Glutamatergic neuron (in vitro differentiated cells): Measurements from ENCODE around the gene NCK2. TPM values are rescaled to one million over a fixed set of nuclear protein-coding genes. Genes with fewer than 3 reads are reported as not detected.

ENCODE experiments used
- DNase-seq: peaks from one replicate; pipeline ENCODE4 v3.0.0; 2022
- H3K27ac Mint-ChIP-seq: one replicate; pipeline ENCODE4 v1.8.0; 2020; ENCODE audit warnings: mild to moderate bottlenecking, mixed read lengths, inconsistent platforms; ENCODE audit not compliant: unreplicated experiment
- H3K27me3 Mint-ChIP-seq: one replicate; pipeline ENCODE4 v1.8.0; 2020; ENCODE audit warnings: mild to moderate bottlenecking, moderate library complexity, mixed read lengths, inconsistent platforms; ENCODE audit not compliant: unreplicated experiment
- H3K36me3 Mint-ChIP-seq: one replicate; pipeline ENCODE4 v1.8.0; 2020; ENCODE audit warnings: mild to moderate bottlenecking, mixed read lengths, inconsistent platforms; ENCODE audit not compliant: unreplicated experiment
- H3K4me1 Mint-ChIP-seq: one replicate; pipeline ENCODE4 v1.8.0; 2020; ENCODE audit warnings: mild to moderate bottlenecking, low read depth, mixed read lengths, inconsistent platforms; ENCODE audit not compliant: unreplicated experiment
- H3K4me3 Mint-ChIP-seq: one replicate; pipeline ENCODE4 v1.8.0; 2020; ENCODE audit warnings: mild to moderate bottlenecking, mixed read lengths, inconsistent platforms; ENCODE audit not compliant: unreplicated experiment
- H3K9me3 Mint-ChIP-seq: one replicate; pipeline ENCODE4 v1.8.0; 2020; ENCODE audit warnings: mild to moderate bottlenecking, moderate library complexity, mixed read lengths, inconsistent platforms; ENCODE audit not compliant: unreplicated experiment
- total RNA-seq: library from RNA; stranded (reverse); fragmentation: NEBNext Ultra II Directional; extraction: Animal tissue kit (Norgen Biotek cat#: 25700); gene quantifications from one replicate; pipeline ENCODE4 v1.2.1, GENCODE V29; 2021; ENCODE audit not compliant: unreplicated experiment
- TF ChIP-seq, protein P1 (sequence below): fragments of 200-600 bp; sonication (generic); IDR thresholded peaks from one replicate; pipeline ENCODE4 v1.5.0; 2021; ENCODE audit not compliant: partially characterized antibody, unreplicated experiment

Gene NCK2
- total RNA-seq, 1 donor from 2014 or later, result 82.4 TPM

DNA sequence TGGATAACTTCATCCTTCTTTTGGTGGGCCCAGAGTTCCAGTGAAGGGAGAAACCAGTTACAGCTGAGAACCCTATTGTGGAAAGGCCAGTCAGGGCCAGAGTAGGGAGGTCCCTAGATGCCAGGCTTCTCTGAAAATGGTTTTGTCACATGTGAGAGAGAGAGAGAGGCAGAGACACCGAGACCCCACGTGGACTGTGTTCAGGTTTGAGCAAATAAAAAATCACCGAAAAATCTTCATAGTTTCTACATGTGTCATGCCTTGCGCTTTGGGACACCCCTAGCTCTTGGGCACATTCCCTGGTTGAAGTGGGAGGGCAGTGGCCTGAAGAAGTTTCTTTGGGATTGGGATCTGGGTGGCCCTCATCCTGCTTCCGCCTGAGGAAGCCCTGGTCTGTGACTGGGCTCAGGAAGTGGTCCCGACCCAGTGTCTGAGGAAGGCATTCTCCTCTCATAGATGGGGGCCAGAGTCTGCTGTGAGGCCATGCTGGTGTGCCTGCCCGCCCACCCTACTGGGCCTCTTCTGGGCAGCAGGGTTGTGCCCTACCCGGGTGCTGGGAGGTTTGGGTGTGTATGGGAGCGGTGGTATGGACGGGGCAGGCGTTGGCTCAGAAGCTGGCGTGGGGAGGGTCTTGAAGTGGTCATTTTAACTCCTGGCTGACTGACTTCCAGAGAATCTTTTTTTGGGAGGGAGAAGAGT is 16.1 kb downstream of the NCK2 start:
- Mint-ChIP-seq H3K27me3 (no peaks in the 10 kb centered on the region), H3K4me3 (no peak overlapping the region), H3K9me3 (no peaks in the 10 kb centered on the region), H3K36me3 (no peaks in the 10 kb centered on the region), H3K27ac (no peak overlapping the region), H3K4me1 (peaks cover 20% of the 10 kb centered on the region)
- DNase-seq, result no peak
- TF ChIP-seq, protein P1, sequence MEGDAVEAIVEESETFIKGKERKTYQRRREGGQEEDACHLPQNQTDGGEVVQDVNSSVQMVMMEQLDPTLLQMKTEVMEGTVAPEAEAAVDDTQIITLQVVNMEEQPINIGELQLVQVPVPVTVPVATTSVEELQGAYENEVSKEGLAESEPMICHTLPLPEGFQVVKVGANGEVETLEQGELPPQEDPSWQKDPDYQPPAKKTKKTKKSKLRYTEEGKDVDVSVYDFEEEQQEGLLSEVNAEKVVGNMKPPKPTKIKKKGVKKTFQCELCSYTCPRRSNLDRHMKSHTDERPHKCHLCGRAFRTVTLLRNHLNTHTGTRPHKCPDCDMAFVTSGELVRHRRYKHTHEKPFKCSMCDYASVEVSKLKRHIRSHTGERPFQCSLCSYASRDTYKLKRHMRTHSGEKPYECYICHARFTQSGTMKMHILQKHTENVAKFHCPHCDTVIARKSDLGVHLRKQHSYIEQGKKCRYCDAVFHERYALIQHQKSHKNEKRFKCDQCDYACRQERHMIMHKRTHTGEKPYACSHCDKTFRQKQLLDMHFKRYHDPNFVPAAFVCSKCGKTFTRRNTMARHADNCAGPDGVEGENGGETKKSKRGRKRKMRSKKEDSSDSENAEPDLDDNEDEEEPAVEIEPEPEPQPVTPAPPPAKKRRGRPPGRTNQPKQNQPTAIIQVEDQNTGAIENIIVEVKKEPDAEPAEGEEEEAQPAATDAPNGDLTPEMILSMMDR, result no peak

DNA sequence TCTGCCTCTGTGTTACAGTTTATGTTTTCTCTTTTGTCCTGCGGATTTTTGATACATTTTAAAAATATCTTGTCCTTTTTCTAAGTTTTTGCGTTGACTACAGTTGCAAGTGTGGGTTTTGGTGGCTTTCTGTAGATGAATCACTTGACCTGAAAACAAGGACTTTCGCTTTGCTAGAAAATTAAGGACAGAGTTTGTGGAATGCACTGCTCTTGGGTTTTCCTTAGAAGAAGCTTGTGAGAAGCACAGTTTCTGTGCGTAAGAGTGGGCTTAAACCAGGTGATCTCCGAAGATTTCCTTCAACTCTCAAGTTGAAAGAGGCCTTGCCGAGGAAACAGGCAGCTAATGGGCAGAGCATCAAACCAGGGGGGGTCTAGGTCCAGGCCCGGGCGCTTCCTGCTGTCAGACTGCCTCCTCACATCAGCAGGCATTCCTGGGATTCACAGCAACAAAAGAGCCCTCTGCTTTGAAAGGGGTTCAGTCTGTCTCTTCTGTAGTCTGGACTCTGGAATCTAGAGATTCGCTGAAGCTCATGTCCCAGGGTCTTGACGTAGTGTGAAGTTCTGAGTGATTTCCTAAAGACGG is 17.3 kb downstream of the NCK2 start:
- no peak overlapping the region for H3K27ac Mint-ChIP-seq
- DNase-seq, result no peak
- peaks cover 14% of the 10 kb centered on the region for H3K4me1 Mint-ChIP-seq
- H3K36me3 Mint-ChIP-seq, result no peaks in the 10 kb centered on the region
- TF ChIP-seq, protein P1, result no peak
- H3K9me3 Mint-ChIP-seq, result no peaks in the 10 kb centered on the region
- no peak overlapping the region for H3K4me3 Mint-ChIP-seq
- H3K27me3 Mint-ChIP-seq, result no peaks in the 10 kb centered on the region

DNA sequence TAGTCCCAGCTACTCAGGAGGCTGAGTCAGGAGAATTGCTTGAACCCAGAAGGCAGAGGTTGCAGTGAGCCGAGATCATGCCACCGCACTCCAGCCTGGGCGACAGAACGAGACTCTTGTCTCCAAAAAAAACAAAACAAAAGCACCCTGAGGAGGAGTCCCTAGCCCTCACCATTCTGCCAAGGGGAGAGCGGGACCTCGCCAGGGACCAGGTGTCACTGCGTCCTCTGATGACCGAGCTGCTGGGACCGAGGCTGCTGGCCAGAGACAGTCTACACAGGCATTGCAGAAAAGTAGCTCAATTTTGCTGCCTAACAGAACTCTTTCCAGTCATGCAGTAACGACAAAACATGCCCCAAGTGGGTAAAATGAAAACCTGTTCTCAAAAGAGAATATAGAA is 18.4 kb downstream of the NCK2 start:
- no peak overlapping the region for H3K27ac Mint-ChIP-seq
- no peaks in the 10 kb centered on the region for H3K27me3 Mint-ChIP-seq
- no peak for DNase-seq
- no peaks in the 10 kb centered on the region for H3K36me3 Mint-ChIP-seq
- TF ChIP-seq, protein P1, result no peak
- peaks cover 10% of the 10 kb centered on the region for H3K4me1 Mint-ChIP-seq
- no peaks in the 10 kb centered on the region for H3K9me3 Mint-ChIP-seq
- no peak overlapping the region for H3K4me3 Mint-ChIP-seq

DNA sequence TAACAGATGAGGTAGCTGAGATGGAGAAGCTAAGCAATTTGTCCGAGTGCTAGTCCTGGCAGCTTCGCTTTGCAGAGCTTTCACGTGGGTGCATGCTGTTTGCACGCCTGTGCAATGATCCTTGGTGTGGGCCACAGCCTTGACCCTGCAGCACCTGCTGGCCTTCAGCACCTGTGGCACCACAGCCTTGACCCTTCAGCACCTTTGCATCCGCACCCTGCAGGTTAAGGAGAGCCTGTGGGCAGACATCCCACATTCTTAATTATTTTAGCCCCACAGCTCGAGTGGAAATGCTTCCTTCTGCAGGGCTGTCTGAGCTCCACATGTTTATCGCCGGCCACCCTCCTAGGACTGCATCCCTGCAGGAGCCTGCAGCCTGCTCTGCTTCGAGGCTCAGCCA is 19.3 kb downstream of the NCK2 start:
- TF ChIP-seq, protein P1, result no peak
- H3K27ac Mint-ChIP-seq, result no peak overlapping the region
- H3K9me3 Mint-ChIP-seq, result no peaks in the 10 kb centered on the region
- DNase-seq, result no peak
- no peak overlapping the region for H3K4me3 Mint-ChIP-seq
- H3K4me1 Mint-ChIP-seq, result peaks cover 13% of the 10 kb centered on the region
- H3K36me3 Mint-ChIP-seq, result peaks cover 2% of the 10 kb centered on the region
- no peaks in the 10 kb centered on the region for H3K27me3 Mint-ChIP-seq
